Ovary (tissue), 3 donors: Measurements from ENCODE around the gene CELA1.

Experiments used
- EP300 ChIP-seq: sonication (generic); formaldehyde crosslinking; IDR thresholded peaks from one replicate; pipeline ENCODE4 v1.6.1; 2017; ENCODE audit warnings: antibody characterized with exemption
- POLR2A ChIP-seq: fragments of 450-650 bp; IDR thresholded peaks from one replicate; pipeline ENCODE4 v1.6.1; 2017; ENCODE audit warnings: antibody characterized with exemption, mild to moderate bottlenecking, moderate library complexity
- TF ChIP-seq, protein P1 (sequence below), 3 donors: fragments of 450-650 bp in 2 of 3; fragments of 200-600 bp in 1 of 3; IDR thresholded peaks; one replicate each; pipeline versions ENCODE4 v1.5.1 to v1.8.0; 2016 to 2022; ENCODE audit warnings: antibody characterized with exemption in 3 of 3, mild to moderate bottlenecking in 1 of 3
- donor health status: DM: no; HTN: no; CAD: no.

DNA sequence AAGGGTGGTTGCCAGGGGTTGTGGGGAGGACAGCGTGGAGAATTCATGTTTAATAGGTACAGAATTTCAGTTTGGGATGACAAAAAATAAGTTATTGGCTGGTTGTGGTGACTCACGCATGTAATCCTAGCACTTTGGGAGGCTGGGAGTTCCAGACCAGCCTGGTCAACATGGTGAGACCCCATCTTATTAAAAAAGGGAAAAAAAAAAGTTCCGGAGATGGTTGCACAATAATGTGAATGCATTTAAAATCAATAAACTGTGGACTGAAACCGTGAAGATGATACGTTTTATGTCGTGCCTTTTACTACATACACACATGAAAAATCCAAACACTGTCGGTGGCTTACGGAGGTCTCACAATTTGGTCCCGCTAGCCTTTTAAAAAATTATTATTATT is 24.2 kb upstream of the CELA1 start:
- TF ChIP-seq, protein P1, sequence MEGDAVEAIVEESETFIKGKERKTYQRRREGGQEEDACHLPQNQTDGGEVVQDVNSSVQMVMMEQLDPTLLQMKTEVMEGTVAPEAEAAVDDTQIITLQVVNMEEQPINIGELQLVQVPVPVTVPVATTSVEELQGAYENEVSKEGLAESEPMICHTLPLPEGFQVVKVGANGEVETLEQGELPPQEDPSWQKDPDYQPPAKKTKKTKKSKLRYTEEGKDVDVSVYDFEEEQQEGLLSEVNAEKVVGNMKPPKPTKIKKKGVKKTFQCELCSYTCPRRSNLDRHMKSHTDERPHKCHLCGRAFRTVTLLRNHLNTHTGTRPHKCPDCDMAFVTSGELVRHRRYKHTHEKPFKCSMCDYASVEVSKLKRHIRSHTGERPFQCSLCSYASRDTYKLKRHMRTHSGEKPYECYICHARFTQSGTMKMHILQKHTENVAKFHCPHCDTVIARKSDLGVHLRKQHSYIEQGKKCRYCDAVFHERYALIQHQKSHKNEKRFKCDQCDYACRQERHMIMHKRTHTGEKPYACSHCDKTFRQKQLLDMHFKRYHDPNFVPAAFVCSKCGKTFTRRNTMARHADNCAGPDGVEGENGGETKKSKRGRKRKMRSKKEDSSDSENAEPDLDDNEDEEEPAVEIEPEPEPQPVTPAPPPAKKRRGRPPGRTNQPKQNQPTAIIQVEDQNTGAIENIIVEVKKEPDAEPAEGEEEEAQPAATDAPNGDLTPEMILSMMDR (IDR thresholded peaks at IDR 0.05) = no peak
- TF ChIP-seq EP300 = no peak
- TF ChIP-seq POLR2A = no peak
